ENCODE measurements around the gene CD74. TPM values are rescaled to one million over a fixed set of nuclear protein-coding genes. Genes with fewer than 3 reads are reported as not detected.
A peak's percentile ranks its signal among the peaks of the same experiment; 100 is the strongest.

Gene CD74
- total RNA-seq, 3 donors from 2014 or later (not counting 1 experiment from before 2014, with no cell fraction given), result 550 to 913 (median 748) TPM

- H3K4me3 Mint-ChIP-seq, result no peak overlapping the region
- Histone ChIP-seq H3K4me1 (ENCODE audit: control insufficient read depth, insufficient read depth, low read length) (peaks cover 3% of the 10 kb centered on the region), H3K9me3 (ENCODE audit: control insufficient read depth, insufficient read depth, low read length) (no peaks in the 10 kb centered on the region), H3K4me3 (ENCODE audit: low read length) (no peak overlapping the region), H3K27ac (ENCODE audit: low read length) (no peak overlapping the region), H3K27me3 (ENCODE audit: control insufficient read depth, insufficient read depth, low read length) (no peaks in the 10 kb centered on the region), H3K36me3 (ENCODE audit: control insufficient read depth, insufficient read depth, low read length) (peaks cover 32% of the 10 kb centered on the region)
- DNase-seq (no peak), ATAC-seq (no peak)
- H3K4me1 Mint-ChIP-seq, result peaks cover 4 to 20% of the 10 kb centered on the region in 2 donors
- peak overlapping the region in 1 of 2 donors; percentile 38 for H3K27ac Mint-ChIP-seq
- peaks cover 3% of the 10 kb centered on the region for H3K36me3 Mint-ChIP-seq
- WGBS (ENCODE audit: insufficient coverage), result 96% methylated on average over 12 of the region's 12 CpGs
- H3K9me3 Mint-ChIP-seq, result no peaks in the 10 kb centered on the region
- no peak for TF ChIP-seq CTCF (IDR thresholded peaks at IDR 0.05)
- intact Hi-C loops (cut with micrococcal nuclease), result loop anchor here (10.0 kb wide), 1 partner anchor 1334 kb away; the partner anchor contains the start of gene G3BP1
- no peaks in the 10 kb centered on the region for H3K27me3 Mint-ChIP-seq (ENCODE audit: low read depth in 2 of 2)
Measured at GRCh38 chr5:150440948-150441812, 28.5 kb upstream of the CD74 start.

DNA sequence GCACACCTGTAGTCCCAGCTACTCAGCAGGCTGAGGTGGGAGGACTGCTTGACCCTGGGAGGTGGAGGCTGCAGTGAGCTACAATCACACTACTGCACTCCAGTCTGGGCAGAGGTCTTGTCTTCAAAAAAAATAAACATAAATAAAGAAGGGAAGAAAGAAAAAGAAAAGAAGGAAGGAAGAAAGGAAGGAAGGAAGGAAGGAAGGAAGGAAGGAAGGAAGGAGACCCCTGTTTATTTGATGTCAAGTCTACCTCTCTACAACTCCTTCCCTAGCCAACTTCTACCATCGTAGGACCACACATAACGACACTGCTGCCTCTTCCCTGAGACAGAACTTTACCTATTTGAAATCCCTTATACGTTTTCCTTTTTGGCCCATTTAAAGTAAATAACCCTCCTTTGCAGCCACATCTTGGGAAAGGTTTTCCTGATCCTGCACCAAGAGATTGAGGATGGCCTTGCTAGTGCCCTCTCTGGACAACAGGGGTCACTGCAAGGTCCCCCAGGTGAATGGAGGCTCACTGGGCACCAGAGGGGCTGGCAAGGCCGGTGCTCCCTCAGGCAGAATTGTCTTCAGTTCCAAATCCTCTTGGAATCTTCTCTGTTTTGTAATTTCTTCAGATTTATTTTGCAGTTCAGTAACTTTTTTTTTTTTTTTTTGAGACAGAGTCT is 26.3 kb upstream of the CD74 start:
- Mint-ChIP-seq H3K27ac (no peak overlapping the region), H3K36me3 (no peaks in the 10 kb centered on the region)
- 89% methylated on average over 4 of the region's 4 CpGs for WGBS (ENCODE audit: insufficient coverage)

DNA sequence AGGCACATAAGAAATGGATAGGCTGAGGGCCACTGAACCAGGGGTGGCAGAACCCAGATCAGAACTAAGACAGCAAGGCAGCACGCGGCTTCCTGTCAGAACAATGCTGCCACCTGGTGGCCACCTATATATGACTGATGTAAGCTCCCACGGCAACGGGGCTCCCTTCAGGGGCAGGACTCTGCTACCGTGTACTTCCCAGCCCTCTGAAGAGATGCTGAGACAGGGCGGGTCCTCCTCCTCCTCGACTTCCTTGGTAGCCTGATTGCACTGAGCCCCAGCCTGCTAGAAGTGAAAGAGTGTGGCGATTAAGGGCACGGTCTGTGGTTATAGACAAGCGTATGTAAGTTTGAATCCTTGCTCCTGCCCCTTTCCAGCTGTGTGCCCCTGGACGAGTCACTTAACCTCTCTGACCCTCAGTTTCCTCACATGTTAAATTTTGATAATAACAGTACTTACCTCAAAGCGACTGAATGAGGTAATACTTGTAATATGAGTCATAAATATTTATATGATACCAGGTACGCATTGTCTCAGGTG is 23.5 kb upstream of the CD74 start:
- Histone ChIP-seq H3K36me3 (ENCODE audit: control insufficient read depth, insufficient read depth, low read length) (no peaks in the 10 kb centered on the region), H3K4me1 (ENCODE audit: control insufficient read depth, insufficient read depth, low read length) (peaks cover 7% of the 10 kb centered on the region), H3K27me3 (ENCODE audit: control insufficient read depth, insufficient read depth, low read length) (no peaks in the 10 kb centered on the region), H3K27ac (ENCODE audit: low read length) (no peak overlapping the region), H3K4me3 (ENCODE audit: low read length) (no peak overlapping the region), H3K9me3 (ENCODE audit: control insufficient read depth, insufficient read depth, low read length) (no peaks in the 10 kb centered on the region)
- no peak overlapping the region for H3K4me3 Mint-ChIP-seq
- H3K9me3 Mint-ChIP-seq, result no peaks in the 10 kb centered on the region
- H3K4me1 Mint-ChIP-seq, result peaks cover 7 to 11% of the 10 kb centered on the region in 2 donors
- WGBS (ENCODE audit: insufficient coverage), result 20% methylated on average over 11 of the region's 13 CpGs
- ATAC-seq (peak; percentile 96 to 99 (median 98)), DNase-seq (peak; percentile 85 to 96)
- H3K27me3 Mint-ChIP-seq (ENCODE audit: low read depth in 2 of 2), result no peaks in the 10 kb centered on the region
- TF ChIP-seq CTCF (IDR thresholded peaks at IDR 0.05), result peak; percentile 89
- H3K27ac Mint-ChIP-seq, result peak overlapping the region; percentile 52 to 68
- intact Hi-C loops (cut with micrococcal nuclease), result loop anchor here (1.0 to 5.0 kb wide), 6 partner anchors 24 to 306 kb away; partner anchors contain the start of genes CD74 and TCOF1
- no peaks in the 10 kb centered on the region for H3K36me3 Mint-ChIP-seq

More for the DNA sequence above, 26.3 kb upstream of the CD74 start:
- Mint-ChIP-seq H3K4me3 (no peak overlapping the region), H3K9me3 (no peaks in the 10 kb centered on the region), H3K27me3 (ENCODE audit: low read depth in 2 of 2) (no peaks in the 10 kb centered on the region), H3K4me1 (peaks cover 7 to 23% of the 10 kb centered on the region in 2 donors)
- DNase-seq (peak in 1 of 2 donors; percentile 41), ATAC-seq (no peak)
- peaks cover 12% of the 10 kb centered on the region for H3K36me3 ChIP-seq (ENCODE audit: control insufficient read depth, insufficient read depth, low read length)
- no peaks in the 10 kb centered on the region for H3K9me3 ChIP-seq (ENCODE audit: control insufficient read depth, insufficient read depth, low read length)
- TF ChIP-seq CTCF (IDR thresholded peaks at IDR 0.05), result peak; percentile 42
- intact Hi-C loops (cut with micrococcal nuclease), result loop anchor here (5.0 kb wide), 1 partner anchor 82 kb away; the partner anchor contains the start of gene TCOF1
- H3K4me3 ChIP-seq (ENCODE audit: low read length), result no peak overlapping the region
- no peaks in the 10 kb centered on the region for H3K27me3 ChIP-seq (ENCODE audit: control insufficient read depth, insufficient read depth, low read length)
- H3K27ac ChIP-seq (ENCODE audit: low read length), result no peak overlapping the region
- peaks cover 7% of the 10 kb centered on the region for H3K4me1 ChIP-seq (ENCODE audit: control insufficient read depth, insufficient read depth, low read length)
